Nephron (organoid): ENCODE results near the gene GPR183.

Source experiments
- H3K27ac Mint-ChIP-seq, 3 experiments: 2 replicates each; pipeline ENCODE4 v1.8.0; 2020; ENCODE audit warnings: mixed read lengths in 3 of 3, mild to moderate bottlenecking in 2 of 3, moderate library complexity in 1 of 3
- H3K27me3 Mint-ChIP-seq: 2 replicates; pipeline ENCODE4 v1.8.0; 2021; ENCODE audit warnings: low read depth, mild to moderate bottlenecking, moderate library complexity, mixed read lengths
- H3K36me3 Mint-ChIP-seq: 2 replicates; pipeline ENCODE4 v1.8.0; 2020; ENCODE audit warnings: low read depth, mixed read lengths
- H3K4me1 Mint-ChIP-seq: 2 replicates; pipeline ENCODE4 v1.8.0; 2020; ENCODE audit warnings: mixed read lengths
- H3K4me3 Mint-ChIP-seq, 3 experiments: 2 replicates each; pipeline ENCODE4 v1.8.0; 2020; ENCODE audit warnings: mild to moderate bottlenecking in 3 of 3, mixed read lengths in 3 of 3, moderate library complexity in 2 of 3
- H3K9me3 Mint-ChIP-seq: 2 replicates; pipeline ENCODE4 v1.8.0; 2020; ENCODE audit warnings: mixed read lengths
- TF ChIP-seq, protein P1 (sequence below), 3 experiments: fragments of 200-600 bp; sonication (generic); IDR thresholded peaks; one replicate each; pipeline ENCODE4 v1.5.0; 2021; ENCODE audit warnings: antibody characterized with exemption in 3 of 3; ENCODE audit not compliant: unreplicated experiment in 3 of 3

Gene GPR183

GRCh38 chr13:99295488-99296252, 11.5 kb downstream of the GPR183 start:
- Mint-ChIP-seq H3K27ac (no peak overlapping the region), H3K9me3 (no peaks in the 10 kb centered on the region), H3K4me3 (no peak overlapping the region), H3K4me1 (peaks cover 21% of the 10 kb centered on the region), H3K36me3 (no peaks in the 10 kb centered on the region), H3K27me3 (peaks cover 2% of the 10 kb centered on the region)
- TF ChIP-seq, protein P1, sequence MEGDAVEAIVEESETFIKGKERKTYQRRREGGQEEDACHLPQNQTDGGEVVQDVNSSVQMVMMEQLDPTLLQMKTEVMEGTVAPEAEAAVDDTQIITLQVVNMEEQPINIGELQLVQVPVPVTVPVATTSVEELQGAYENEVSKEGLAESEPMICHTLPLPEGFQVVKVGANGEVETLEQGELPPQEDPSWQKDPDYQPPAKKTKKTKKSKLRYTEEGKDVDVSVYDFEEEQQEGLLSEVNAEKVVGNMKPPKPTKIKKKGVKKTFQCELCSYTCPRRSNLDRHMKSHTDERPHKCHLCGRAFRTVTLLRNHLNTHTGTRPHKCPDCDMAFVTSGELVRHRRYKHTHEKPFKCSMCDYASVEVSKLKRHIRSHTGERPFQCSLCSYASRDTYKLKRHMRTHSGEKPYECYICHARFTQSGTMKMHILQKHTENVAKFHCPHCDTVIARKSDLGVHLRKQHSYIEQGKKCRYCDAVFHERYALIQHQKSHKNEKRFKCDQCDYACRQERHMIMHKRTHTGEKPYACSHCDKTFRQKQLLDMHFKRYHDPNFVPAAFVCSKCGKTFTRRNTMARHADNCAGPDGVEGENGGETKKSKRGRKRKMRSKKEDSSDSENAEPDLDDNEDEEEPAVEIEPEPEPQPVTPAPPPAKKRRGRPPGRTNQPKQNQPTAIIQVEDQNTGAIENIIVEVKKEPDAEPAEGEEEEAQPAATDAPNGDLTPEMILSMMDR (IDR thresholded peaks at IDR 0.05; ENCODE audit: unreplicated experiment in 3 of 3): no peak

- no peak overlapping the region for H3K27ac Mint-ChIP-seq
- no peak overlapping the region for H3K4me3 Mint-ChIP-seq
- H3K36me3 Mint-ChIP-seq: no peaks in the 10 kb centered on the region
- no peaks in the 10 kb centered on the region for H3K9me3 Mint-ChIP-seq
- peaks cover 3% of the 10 kb centered on the region for H3K27me3 Mint-ChIP-seq
- peaks cover 21% of the 10 kb centered on the region for H3K4me1 Mint-ChIP-seq
- TF ChIP-seq, protein P1 (IDR thresholded peaks at IDR 0.05; ENCODE audit: unreplicated experiment in 3 of 3): no peak
These were observed 12.2 kb downstream of the GPR183 start for GRCh38 chr13:99294958-99295357.

DNA sequence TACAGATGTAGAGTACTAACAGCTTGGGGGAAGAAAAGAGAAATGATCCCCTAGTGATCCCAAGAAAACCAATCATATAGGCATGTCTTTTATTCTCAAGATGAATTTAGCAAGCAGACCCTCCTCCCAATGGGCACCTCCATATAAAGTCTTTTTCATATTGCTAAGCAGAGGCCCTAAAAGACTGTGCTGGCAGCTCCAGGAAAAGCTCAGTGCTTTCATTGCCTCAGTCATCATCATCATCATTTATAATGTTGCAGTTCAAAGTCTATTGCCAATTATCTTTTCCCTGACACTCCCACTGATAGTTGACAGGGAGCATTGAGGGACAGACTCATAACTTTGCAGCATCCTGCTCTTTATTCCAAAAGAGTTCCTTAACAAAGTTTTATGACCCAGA, 13.0 kb downstream of the GPR183 start:
- no peaks in the 10 kb centered on the region for H3K9me3 Mint-ChIP-seq
- H3K27me3 Mint-ChIP-seq: peaks cover 3% of the 10 kb centered on the region
- no peak overlapping the region for H3K27ac Mint-ChIP-seq
- H3K4me1 Mint-ChIP-seq: peaks cover 21% of the 10 kb centered on the region
- no peak overlapping the region for H3K4me3 Mint-ChIP-seq
- no peaks in the 10 kb centered on the region for H3K36me3 Mint-ChIP-seq
- TF ChIP-seq, protein P1 (IDR thresholded peaks at IDR 0.05; ENCODE audit: unreplicated experiment in 3 of 3): no peak

DNA sequence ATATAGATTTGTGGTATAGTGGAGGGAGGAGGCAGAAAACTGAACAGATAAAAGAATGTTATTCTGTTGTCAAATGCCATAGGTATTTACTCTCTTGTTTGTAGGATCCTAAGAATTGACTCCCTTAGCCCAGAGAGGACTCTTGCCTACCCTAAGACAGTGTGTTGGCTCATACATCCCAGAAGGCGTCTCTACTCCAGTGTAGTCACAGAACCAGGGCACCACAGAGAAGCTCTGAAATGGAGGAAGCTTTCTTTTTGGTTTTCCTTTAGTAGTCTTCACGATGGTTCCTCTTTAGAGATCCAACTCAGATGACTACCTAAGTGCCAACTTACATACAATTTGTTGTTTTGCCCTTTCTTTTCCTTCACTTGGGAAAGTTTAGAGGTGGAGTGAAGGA, 14.0 kb downstream of the GPR183 start:
- H3K36me3 Mint-ChIP-seq: peaks cover 5% of the 10 kb centered on the region
- TF ChIP-seq, protein P1 (IDR thresholded peaks at IDR 0.05; ENCODE audit: unreplicated experiment in 3 of 3): no peak
- H3K4me3 Mint-ChIP-seq: no peak overlapping the region
- peaks cover 29% of the 10 kb centered on the region for H3K4me1 Mint-ChIP-seq
- H3K27me3 Mint-ChIP-seq: peaks cover 3% of the 10 kb centered on the region
- H3K27ac Mint-ChIP-seq: no peak overlapping the region
- H3K9me3 Mint-ChIP-seq: no peaks in the 10 kb centered on the region

DNA sequence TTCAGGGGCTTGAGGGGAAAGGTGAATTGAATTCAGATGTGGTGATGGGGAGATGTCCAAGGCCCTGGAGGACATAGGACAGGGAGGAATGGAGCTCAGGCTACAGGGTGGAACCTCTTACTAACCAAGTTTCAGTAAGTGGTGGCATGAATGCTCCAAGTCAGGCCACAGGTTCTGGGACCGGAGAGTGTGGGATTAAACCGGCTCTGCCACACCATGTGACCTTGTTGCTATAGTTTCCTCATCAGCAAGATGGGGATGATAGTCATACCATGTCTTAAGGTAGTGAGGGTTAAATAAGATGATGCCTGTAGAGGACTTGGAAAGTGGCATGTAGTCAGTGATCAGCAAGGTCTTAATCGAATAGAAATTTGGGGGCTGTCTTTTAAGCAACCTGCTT, 16.3 kb downstream of the GPR183 start:
- peaks cover 8% of the 10 kb centered on the region for H3K36me3 Mint-ChIP-seq
- peaks cover 3% of the 10 kb centered on the region for H3K27me3 Mint-ChIP-seq
- H3K27ac Mint-ChIP-seq: no peak overlapping the region
- TF ChIP-seq, protein P1 (IDR thresholded peaks at IDR 0.05; ENCODE audit: unreplicated experiment in 3 of 3): no peak
- no peak overlapping the region for H3K4me3 Mint-ChIP-seq
- H3K4me1 Mint-ChIP-seq: peaks cover 37% of the 10 kb centered on the region
- no peaks in the 10 kb centered on the region for H3K9me3 Mint-ChIP-seq
